ENCODE measurements around the gene SPSB3. TPM values are rescaled to one million over a fixed set of nuclear protein-coding genes. Genes with fewer than 3 reads are reported as not detected.

Gene SPSB3
- total and polyA plus RNA-seq, 9 of the 15 experiments (the other 6 are each of a cell fraction or from before 2014, with no cell fraction given) = 0.39 to 37.4 (median 7.1) TPM

- no peak; the same call in 1 of the 2 replicates for TF ChIP-seq GABPB2 (CRISPR knock-in tag; conservative IDR thresholded peaks at IDR 0.05)
- TF ChIP-seq ZBED1 (IDR thresholded peaks at IDR 0.05) = peak; percentile 39; the same call in 1 of the 2 replicates
- TF ChIP-seq, protein P1, sequence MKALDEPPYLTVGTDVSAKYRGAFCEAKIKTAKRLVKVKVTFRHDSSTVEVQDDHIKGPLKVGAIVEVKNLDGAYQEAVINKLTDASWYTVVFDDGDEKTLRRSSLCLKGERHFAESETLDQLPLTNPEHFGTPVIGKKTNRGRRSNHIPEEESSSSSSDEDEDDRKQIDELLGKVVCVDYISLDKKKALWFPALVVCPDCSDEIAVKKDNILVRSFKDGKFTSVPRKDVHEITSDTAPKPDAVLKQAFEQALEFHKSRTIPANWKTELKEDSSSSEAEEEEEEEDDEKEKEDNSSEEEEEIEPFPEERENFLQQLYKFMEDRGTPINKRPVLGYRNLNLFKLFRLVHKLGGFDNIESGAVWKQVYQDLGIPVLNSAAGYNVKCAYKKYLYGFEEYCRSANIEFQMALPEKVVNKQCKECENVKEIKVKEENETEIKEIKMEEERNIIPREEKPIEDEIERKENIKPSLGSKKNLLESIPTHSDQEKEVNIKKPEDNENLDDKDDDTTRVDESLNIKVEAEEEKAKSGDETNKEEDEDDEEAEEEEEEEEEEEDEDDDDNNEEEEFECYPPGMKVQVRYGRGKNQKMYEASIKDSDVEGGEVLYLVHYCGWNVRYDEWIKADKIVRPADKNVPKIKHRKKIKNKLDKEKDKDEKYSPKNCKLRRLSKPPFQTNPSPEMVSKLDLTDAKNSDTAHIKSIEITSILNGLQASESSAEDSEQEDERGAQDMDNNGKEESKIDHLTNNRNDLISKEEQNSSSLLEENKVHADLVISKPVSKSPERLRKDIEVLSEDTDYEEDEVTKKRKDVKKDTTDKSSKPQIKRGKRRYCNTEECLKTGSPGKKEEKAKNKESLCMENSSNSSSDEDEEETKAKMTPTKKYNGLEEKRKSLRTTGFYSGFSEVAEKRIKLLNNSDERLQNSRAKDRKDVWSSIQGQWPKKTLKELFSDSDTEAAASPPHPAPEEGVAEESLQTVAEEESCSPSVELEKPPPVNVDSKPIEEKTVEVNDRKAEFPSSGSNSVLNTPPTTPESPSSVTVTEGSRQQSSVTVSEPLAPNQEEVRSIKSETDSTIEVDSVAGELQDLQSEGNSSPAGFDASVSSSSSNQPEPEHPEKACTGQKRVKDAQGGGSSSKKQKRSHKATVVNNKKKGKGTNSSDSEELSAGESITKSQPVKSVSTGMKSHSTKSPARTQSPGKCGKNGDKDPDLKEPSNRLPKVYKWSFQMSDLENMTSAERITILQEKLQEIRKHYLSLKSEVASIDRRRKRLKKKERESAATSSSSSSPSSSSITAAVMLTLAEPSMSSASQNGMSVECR (CRISPR knock-in tag; IDR thresholded peaks at IDR 0.05) = peak; percentile 99
- no peak for TF ChIP-seq MED1 (CRISPR knock-in tag; IDR thresholded peaks at IDR 0.05; ENCODE audit: borderline replicate concordance)
- TF ChIP-seq ZNF384 (IDR thresholded peaks at IDR 0.05; ENCODE audit: low read depth, low read length) = 0 out of 2 replicates have a peak, but pooled peaks have one; percentile 3
- peak; percentile 85 for TF ChIP-seq ZBTB33 (CRISPR knock-in tag; IDR thresholded peaks at IDR 0.05)
- TF ChIP-seq MAFK (IDR thresholded peaks at IDR 0.05; ENCODE audit: low read length) = no peak
- 0 out of 2 replicates have a peak, but pooled peaks have one; percentile 37 for TF ChIP-seq ZBTB5 (IDR thresholded peaks at IDR 0.05)
- TF ChIP-seq ERF (CRISPR knock-in tag; IDR thresholded peaks at IDR 0.05) = no peak
- peak; percentile 45; the same call in 1 of the 2 replicates for TF ChIP-seq DMBX1 (CRISPR knock-in tag; IDR thresholded peaks at IDR 0.05; ENCODE audit: borderline replicate concordance)
- TF ChIP-seq TRIM28 (IDR thresholded peaks at IDR 0.05) = peak; percentile 53; the same call in 1 of the 2 replicates
- peak; percentile 94 for TF ChIP-seq CXXC5 (CRISPR knock-in tag; IDR thresholded peaks at IDR 0.05)
- peak; percentile 92 for TF ChIP-seq CBFB (CRISPR knock-in tag; IDR thresholded peaks at IDR 0.05)
- TF ChIP-seq JUNB (CRISPR knock-in tag; conservative IDR thresholded peaks at IDR 0.05) = no peak
- 0 out of 2 replicates have a peak, but pooled peaks have one; percentile 35 for TF ChIP-seq CEBPG (CRISPR knock-in tag; IDR thresholded peaks at IDR 0.05)
- TF ChIP-seq CEBPG (tag; conservative IDR thresholded peaks at IDR 0.05 in 1 of 2, IDR thresholded peaks at IDR 0.05 in 1 of 2) = no peak
- peak; percentile 73; the same call in 1 of the 2 replicates for TF ChIP-seq SMAD4 (CRISPR knock-in tag; conservative IDR thresholded peaks at IDR 0.05)
These were observed 44.6 kb upstream of the SPSB3 start, which contains the start of the genes FAHD1 and HAGH (continued) for GRCh38 chr16:1826691-1827573.

All from K562 (cell line).